HG03045 (cell line): ENCODE measurements around the gene UNC5C.

Experiments
- ATAC-seq: cut with Tn5 transposase; IDR thresholded peaks from one replicate; pipeline ENCODE4 v1.9.1; 2021; ENCODE audit warnings: mild to moderate bottlenecking, moderate library complexity; ENCODE audit not compliant: unreplicated experiment

UNC5C gene

DNA sequence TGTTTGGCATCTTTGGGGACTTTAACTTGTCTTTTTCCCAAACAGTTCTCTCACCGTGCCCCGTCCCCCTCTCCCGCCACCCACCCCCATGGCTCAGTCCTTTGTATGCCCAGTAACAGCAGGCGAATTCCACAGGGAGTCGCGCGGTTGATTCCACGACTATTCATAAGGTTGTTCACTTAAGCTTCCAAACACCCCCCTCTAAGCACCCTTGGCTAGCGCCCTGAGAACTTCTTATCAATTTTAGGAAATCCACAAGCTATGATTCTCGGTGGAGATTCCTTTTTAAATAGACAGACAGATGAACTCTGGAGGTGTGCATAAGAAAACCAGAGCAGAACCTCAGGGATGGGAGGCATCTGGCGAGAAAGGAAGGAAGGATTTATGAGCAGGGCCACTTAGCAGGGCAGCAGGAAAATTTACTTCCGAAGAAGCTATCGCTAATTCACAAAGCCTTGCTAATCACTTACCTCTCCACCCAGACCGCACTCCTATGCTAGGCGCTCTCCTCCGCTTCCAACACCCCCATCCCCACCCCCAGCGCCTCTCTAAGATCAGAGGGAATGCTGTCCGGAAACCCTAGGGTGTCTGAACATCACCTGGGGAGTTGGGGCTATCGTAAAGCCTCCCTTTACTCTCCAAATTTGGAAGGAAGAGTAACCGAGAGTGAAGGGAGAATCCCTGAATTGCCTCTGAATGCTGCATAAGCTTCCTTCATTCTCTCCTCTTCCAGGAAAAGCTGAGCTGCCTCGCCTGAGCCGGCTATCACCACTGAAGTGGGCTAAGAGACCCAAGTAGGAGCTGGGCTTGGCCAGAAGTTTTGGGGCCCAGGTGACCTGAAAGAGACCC lies 1.7 kb downstream of the UNC5C start:
- no peak for ATAC-seq

DNA sequence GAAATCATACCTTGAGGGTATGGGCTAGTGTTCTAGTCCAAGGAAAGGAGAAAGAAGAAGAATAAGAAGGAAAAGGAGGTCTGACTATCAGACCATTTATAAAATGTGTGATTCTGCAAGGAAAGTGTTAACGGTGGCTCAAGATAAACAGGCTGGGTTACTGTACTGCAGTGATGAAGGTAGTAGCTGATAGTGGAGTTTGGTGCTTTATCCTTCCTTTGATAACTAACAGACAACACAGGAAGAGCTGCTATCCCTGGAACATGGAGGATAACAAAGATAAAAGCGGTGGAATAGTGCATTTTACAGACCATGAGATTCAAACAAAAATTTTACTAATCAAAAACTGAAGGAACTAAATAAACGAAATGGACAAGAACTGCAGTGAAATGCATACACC lies 2.6 kb downstream of the UNC5C start:
- ATAC-seq: no peak

DNA sequence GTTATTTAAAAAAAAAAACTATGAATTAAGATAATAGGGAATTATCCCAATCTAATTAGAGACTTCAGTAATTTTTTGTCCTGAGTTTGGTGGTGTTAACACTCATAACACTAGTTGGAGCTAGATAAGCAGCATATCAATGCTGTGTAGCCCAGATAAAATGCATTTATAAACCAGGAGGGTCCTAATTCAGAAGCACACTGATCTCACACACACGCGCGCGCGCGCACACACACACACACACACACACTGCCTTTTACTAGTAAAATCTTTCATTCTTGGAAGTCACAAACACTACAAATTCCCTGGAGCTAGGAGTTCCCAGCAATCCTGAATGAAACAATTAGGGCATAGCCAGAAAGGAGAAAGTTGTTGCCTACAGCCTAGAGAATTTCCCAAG lies 3.2 kb downstream of the UNC5C start:
- no peak for ATAC-seq

GRCh38 chr4:95544113-95545103 lies 4.4 kb downstream of the UNC5C start:
- ATAC-seq: no peak

GRCh38 chr4:95541889-95542607 lies 6.7 kb downstream of the UNC5C start:
- no peak for ATAC-seq

DNA sequence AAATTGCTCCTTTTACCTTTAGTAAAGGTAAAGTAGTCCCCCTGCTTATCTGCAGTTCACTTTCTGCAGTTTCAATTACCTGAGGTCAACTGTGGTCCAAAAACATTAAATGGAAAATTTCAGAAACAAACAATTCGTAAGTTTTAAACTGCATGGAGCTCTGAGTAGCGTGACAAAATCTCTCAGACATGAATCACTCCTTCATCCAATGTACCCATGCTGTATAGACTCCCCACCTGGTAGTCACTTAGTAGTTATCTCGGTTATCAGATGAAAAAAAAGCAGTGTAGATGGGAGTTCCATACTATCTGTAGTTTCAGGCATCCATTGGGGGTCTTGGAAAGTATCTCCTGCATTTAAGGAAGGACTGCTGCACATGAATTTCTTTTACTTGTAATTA lies 7.7 kb downstream of the UNC5C start:
- ATAC-seq: no peak

DNA sequence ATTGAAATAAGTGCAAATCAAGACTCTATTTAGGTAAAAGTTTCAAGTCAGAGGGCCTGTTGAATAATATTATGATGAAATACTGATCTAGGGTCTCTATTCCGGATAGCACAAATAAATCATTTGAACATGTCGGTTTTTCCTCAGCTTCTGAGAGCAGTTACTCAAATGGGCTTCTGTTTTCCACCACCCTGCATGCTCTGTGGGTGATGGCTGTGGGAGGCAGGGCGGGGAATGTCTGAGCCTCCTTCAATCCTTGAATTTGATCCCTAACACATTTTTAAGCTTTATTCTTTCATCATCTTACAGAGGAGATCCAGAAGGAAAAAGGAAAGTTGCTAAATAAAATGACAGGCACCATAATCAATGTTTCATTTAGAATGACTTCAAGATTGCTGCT lies 8.5 kb downstream of the UNC5C start:
- ATAC-seq: no peak

GRCh38 chr4:95539106-95539505 lies 9.7 kb downstream of the UNC5C start:
- ATAC-seq: no peak

- no peak for ATAC-seq
These were observed 10.8 kb downstream of the UNC5C start for GRCh38 chr4:95537863-95538488.

GRCh38 chr4:95537191-95537590 lies 11.6 kb downstream of the UNC5C start:
- no peak for ATAC-seq

GRCh38 chr4:95536650-95537049 lies 12.1 kb downstream of the UNC5C start:
- ATAC-seq: no peak

DNA sequence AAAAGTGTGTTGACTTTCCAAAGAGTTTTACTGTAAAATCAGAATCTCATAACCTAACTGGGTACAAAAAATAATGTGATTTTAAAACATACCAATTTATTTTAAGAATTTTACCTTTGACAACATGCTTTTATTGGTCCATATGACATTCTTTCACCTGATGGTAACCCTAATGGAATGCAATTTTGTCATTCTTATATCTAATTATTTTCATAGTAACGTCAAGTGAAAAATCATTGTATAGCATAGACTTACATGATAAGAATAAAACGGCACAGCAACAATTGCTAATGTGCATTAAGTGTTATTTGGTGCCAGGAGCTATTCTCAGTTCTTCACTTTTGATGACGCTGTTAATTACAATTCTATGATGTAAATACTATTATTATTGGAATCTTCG lies 13.6 kb downstream of the UNC5C start:
- ATAC-seq: no peak

DNA sequence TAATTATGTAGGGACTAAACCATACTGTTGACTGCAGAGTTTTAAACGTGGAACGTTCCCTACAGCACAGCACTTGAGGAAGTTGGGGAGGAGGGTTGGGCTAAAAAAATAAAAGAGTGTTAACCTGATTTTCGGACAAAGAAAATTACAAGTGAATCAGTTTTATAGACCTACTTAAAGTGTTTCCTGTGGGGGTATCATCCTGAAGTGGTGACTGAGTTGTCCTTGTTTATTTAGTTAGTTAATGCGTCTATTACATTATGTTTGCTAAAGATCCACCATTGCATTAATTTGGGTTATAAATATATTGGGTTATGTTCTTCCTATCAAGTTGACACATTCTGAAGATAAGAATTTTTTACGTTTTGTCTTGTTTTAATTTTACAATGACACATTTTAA lies 14.7 kb downstream of the UNC5C start:
- ATAC-seq: no peak

GRCh38 chr4:95533254-95533653 lies 15.5 kb downstream of the UNC5C start:
- no peak for ATAC-seq

DNA sequence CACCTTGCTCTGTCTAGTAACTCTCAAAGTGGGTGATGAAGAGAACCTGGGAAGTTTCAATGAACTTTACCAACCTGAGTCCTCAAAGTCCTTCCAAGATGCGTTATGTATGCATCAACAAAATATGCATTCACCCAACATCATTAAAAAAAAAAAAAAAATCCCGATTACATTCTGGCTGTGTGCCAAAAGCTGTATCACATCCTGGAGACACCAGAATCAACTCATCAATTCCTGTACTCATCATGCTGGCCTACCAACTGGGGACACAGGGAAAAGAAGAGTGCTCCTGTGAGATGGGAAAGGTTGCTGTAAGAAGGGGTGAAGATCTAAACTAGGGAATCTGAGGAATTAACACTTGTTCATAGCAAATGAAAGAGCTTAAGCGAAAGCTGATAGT lies 16.5 kb downstream of the UNC5C start:
- no peak for ATAC-seq

DNA sequence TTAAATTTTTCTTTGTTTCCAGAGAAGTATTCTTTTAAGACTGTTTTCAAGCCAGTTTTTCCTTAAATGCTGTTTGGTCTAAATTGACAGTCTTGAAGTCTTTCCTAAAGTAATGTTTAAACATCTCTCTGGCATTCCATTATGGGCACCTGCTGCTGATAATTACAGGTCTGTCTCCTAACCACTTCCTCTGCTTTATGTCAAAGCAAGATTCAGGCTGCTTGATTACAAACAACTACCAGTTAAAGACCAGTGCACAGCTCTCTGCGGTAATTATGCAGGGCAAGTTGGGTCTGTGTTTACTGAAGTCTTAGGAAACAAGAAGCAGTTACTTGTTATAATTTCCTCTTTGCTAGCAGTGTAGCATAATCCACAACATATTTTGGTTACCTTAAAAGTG lies 17.6 kb downstream of the UNC5C start:
- no peak for ATAC-seq

- no peak for ATAC-seq
These were observed 18.8 kb downstream of the UNC5C start for GRCh38 chr4:95529946-95530345.

- no peak for ATAC-seq
These were observed 20.3 kb downstream of the UNC5C start for GRCh38 chr4:95528388-95528948.

DNA sequence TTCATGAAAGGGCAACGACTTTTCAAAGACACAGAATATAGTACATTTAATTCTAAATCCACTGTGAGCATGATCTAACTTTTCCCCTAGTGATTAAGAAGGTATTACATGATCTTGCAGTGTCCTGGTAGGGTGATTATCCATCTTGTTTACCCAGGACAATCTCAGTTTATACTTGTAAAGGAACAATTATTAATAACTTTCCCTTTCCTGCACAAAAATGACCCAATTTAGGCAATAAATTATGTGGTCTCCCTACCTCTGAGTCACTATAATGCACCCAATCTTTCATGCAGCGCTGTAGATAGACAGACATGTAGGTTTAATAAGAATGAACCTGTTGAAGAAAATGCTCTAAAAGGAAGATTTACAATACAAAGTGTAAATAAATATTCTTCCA lies 22.7 kb downstream of the UNC5C start:
- no peak for ATAC-seq

DNA sequence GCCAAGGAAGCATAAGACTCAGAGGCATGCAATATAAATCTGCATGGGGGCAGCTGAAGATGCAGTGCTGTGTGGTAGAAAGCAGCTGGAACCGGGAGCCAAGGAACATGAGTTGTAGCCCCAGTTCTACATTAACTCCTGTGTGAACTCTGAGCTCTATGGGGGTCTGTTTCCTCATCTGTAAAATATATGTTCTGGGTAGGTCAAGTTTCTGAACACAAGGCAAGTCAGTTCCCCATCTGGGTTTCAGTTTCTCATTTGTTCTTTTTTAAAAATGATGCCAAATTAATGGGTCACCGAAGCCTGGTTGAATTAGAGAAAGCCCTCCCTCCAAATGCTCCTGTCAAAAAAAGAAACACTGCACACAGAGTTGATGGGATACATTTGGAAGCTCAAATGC lies 24.0 kb downstream of the UNC5C start:
- ATAC-seq: no peak
